T-helper 9 cell (primary cell): Measurements from ENCODE around the gene VLDLR.

ENCODE experiments used
- DNase-seq: peaks from one replicate; pipeline ENCODE4 v3.0.0-alpha.2; 2020
- total RNA-seq, 2 donors: gene quantifications; one replicate each; lab custom pipeline; 2026; lab: John Stamatoyannopoulos, UW

Gene VLDLR
- total RNA-seq = 0.97 to 12.9 reads per million in 2 donors

GRCh38 chr9:2621722-2622460 lies at the start of gene VLDLR:
Gene VLDLR (plus strand): TSS chr9:2621787. CDS start chr9:2622190, 403 bp downstream.
- DNase-seq = peak; percentile 1

DNA sequence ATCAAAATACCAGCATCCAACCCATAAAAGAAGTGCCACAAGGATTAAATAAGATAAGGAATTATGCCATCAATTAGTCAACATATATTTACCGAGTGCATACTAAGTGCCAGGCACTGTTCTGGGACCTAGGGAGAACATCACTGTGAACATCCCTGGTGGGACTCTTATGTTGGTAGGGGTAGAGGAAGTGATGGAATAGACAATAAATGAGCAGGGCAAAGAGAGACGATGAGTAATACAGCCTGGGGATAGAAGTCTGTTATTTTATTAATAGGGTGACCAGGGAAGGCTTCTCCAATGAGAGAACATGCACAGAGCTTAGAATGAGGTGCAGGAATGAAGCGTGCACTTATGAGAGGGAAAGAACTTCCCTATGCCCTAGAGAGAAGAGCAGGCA lies 47.4 kb upstream of the VLDLR start:
- DNase-seq = no peak

- DNase-seq = no peak
Observed at GRCh38 chr9:2576631-2577030, 45.0 kb upstream of the VLDLR start.

- no peak for DNase-seq
Observed at GRCh38 chr9:2583308-2584013, 38.1 kb upstream of the VLDLR start.

DNA sequence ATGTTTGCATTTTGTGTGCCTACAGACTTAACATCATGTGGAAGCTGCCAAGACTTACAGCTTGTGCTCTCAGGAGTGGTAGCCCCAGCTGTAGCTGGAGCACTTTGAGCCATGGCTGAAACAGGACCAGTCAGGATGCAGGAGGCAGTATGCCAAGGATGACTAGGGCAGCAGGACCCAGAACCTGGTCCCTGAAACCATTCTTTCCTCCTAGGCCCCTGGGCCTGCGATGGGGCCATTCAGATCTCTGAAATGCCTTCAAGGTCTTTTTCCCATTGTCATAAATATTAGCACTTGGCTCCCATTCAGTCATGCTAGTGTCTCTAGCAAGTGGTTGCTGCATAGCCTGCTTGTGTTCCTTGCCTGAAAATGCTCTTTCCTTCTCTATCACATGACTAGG lies 29.6 kb upstream of the VLDLR start:
- DNase-seq = no peak

GRCh38 chr9:2593744-2594143 lies 27.8 kb upstream of the VLDLR start:
- DNase-seq = no peak

- DNase-seq = no peak
Observed at GRCh38 chr9:2595973-2596372, 25.6 kb upstream of the VLDLR start.

DNA sequence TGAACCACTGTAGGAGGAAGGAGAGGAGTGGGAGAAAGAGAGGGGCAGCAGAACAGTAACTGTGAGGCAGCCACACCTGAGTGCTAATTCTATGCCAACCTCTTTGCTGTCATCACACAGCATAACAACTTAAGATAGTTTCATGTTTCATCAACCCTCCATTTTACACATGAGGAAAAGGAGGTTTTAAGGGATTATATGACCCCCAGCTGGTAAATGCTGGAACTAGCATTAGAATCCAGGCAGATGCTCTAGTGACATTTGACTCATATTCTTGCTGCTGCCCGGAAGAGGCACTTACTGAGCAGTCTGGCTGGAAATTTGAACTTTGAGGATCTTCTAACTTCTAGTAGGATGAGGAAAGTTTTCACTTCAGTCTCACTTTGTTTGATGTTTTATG lies 24.1 kb upstream of the VLDLR start:
- no peak for DNase-seq

DNA sequence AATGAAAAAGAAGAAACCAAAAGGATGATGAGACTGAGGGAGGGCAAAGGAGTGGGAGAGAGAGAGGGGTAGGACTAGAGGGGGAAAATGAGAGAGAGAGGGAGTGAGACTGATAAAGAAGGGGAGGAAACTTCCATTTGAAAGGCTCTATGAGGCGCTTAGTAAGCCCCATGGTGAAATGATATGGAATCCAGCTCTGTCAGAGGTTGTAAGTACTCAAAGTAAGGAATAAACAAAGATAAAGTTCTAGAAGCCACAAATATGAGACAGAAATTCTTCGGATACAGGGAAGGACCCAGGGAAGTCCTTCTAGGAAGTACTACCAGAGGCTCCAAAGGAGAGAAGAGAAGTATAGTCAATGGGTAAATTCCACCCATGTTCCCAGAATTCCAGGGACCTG lies 21.7 kb upstream of the VLDLR start:
- no peak for DNase-seq

DNA sequence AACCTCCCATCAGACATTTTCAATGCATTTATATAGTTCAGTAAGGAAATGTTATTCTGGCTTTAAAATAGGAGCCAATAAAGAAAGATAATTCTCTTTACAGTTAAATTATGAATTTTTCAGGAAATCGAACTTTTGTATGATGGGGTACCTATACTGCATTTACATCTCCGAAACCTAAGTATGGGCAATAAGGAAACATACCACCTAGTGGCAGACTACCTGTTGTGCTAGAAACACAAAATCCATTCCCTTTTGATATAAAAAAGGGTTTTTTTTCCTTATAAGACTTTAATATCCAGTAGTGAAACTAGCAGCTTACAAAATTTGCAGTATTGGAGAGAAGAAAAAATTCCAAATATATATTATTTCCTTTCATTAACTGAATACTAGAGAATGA lies 21.3 kb upstream of the VLDLR start:
- DNase-seq = no peak

DNA sequence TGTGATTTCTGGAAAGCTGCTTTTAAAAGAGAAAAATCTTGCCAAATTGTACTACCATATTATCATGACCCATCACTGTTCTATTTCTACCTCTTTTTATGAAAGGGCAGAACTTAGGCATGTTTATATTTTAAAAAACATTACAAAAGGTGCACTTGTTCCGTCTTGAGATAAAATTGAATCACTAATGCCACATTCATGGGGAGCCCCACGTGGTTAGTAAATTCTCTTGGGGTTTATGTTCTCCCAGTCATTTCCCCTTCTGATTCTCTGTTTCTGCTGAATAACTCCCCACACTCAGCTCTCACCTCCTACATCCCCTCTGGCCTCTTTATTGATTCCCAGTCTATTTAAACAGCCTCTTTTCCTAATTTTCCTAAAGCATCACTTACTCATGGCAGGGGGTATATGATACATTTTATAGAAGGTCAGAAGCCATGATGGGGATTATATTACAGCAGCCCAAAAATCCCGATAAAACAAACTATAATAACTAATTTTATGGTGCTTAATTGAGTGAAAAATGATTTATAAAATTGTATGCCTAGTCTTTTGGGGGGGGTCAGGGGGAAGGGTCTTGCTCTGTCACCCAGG lies 19.7 kb upstream of the VLDLR start:
- no peak for DNase-seq

GRCh38 chr9:2602704-2603116 lies 18.9 kb upstream of the VLDLR start:
- no peak for DNase-seq

- no peak for DNase-seq
Observed at GRCh38 chr9:2603621-2604020, 18.0 kb upstream of the VLDLR start.

DNA sequence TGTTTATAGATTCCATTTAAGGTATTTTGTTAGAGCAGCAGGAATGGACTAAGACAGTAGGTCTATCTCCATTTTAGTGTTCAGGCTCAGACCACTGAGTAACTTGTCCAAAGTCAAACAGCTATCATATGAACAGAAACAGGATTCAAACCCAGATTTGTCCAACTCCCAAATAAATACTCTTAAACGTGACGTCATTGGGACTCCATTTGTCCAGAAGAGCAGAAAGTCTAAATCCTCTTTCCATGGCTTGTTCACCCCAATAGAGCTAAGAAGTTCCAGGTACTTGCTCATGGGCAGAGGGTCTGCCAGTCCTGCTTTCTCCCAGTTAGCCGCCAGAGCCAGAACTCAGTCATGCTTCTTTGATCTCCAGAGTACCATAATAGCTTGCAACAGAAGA lies 16.3 kb upstream of the VLDLR start:
- no peak for DNase-seq

DNA sequence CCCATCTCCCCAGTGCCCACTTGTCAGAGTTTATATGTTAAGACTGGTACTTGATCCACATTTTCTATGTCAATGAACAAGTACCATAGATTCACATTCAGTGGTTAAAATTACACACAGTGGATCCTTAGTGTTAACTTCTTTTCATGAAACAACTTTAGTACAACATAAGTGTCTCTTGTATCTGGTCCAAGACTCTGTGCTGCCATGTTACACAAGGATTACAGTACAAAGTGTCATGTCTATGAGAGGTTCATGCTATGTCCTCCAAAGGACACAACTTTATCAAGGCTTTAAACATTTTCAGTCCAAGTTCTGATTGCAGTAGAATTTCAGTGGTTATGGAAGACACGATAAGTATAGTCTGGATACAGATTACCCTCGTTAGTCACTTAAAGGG lies 13.3 kb upstream of the VLDLR start:
- no peak for DNase-seq

GRCh38 chr9:2610985-2611384 lies 10.6 kb upstream of the VLDLR start:
- DNase-seq = no peak

DNA sequence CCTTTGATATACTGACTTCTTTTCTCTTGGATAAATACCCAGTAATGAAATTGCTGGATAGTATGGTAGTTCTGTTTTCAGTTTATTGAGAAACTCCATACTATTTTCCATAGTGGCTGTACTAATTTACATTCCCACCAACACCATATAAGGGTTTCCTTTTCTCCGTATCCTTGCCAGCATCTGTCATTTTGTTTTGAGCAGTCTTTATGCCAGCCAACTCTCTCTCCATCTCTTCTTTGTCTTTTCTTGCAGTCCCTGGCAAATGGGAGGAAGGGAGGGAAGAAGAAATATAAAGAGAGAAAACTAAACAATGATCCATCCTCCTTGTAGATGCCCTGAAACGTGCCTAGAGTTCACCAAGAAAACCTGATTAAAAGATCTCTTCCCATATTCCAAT lies 9.6 kb upstream of the VLDLR start:
- DNase-seq = no peak

- no peak for DNase-seq
Observed at GRCh38 chr9:2613730-2614271, 7.8 kb upstream of the VLDLR start.

GRCh38 chr9:2615497-2615896 lies 6.1 kb upstream of the VLDLR start:
- DNase-seq = no peak

GRCh38 chr9:2616692-2617377 lies 4.8 kb upstream of the VLDLR start:
- no peak for DNase-seq

- no peak for DNase-seq
Observed at GRCh38 chr9:2618289-2618688, 3.3 kb upstream of the VLDLR start.

DNA sequence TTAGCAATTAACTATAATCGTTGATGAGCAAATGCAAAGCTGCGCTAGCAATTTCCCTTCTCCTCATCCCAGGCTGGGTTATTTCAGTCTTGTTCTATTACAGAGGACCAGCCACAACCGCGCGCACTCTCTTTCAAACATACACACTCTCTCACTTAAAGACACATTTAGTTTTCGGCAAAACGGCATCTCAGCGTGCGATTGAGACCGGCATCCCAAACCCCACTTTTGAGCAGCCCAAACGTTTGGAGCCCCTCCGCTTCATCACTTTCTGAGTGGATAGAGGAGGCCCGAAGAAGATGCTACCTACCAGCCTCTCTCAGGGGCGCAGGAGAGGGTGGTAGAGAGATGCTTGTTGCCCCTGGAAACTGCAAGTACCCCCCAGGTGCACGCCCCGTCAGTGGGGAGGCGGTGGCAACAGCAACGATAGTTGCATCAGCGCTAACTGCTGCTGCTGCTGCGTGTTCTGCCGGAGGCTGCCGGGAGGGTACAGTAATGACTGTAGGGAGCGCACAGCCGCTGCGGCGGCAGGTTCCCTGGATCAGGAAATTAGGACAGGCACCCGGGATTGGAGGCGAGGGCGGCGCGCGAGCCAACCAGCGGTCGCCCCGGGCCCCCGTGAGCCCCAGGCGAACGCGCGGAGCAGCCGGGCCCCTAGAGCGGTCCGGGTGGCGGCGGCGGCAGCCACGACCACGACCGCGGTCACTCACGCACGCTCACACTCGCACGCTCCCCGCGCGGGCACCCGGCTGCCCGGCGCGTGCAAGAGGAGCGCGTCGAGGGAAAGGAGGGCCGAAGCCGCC lies 467 bp upstream of the VLDLR start:
- peak; percentile 6 for DNase-seq
